Panc1 (cell line): ENCODE data around the gene CSNK2A3. TPM values are rescaled to one million over a fixed set of nuclear protein-coding genes. Genes with fewer than 3 reads are reported as not detected.

Experiments used
- ATAC-seq: fragments of 200-7000 bp; cut with Tn5 transposase; 2 replicates; pipeline ENCODE4 v1.9.1; 2020; ENCODE audit warnings: mild to moderate bottlenecking, moderate library complexity
- BruUV-seq: library from RNA; stranded (reverse); fragments of 400-500 nt; replicated peaks from 2 replicates; lab custom pipeline; 2021; lab: Mats Ljungman, UMichigan
- CTCF ChIA-PET: fragments of 300-600 bp; sonication (Branson Sonifier 250); formaldehyde crosslinking; loops from one replicate; lab custom pipeline; 2022; ENCODE audit warnings: antibody characterized with exemption; lab: Charles Lee
- POLR2A ChIA-PET: fragments of 300-600 bp; sonication (Branson Sonifier 250); formaldehyde crosslinking; loops from one replicate; lab custom pipeline; 2022; ENCODE audit warnings: antibody characterized with exemption; lab: Charles Lee
- DNase-seq: peaks from one replicate; pipeline ENCODE4 v3.0.0-alpha.2; 2010; ENCODE audit warnings: low read depth, low spot score
- H3K27ac ChIP-seq: 2 replicates; pipeline ENCODE4 v1.5.1; 2011; ENCODE audit warnings: mild to moderate bottlenecking, low read length, inconsistent platforms
- H3K27me3 ChIP-seq: fragments of 200-500 bp; sonication (Bioruptor generic); 2 replicates; pipeline ENCODE4 v1.6.0; 2014; ENCODE audit warnings: low read length, inconsistent platforms; ENCODE audit not compliant: control insufficient read depth, insufficient read depth
- H3K36me3 ChIP-seq: fragments of 200-500 bp; sonication (Bioruptor generic); 2 replicates; pipeline ENCODE4 v1.5.1; 2014; ENCODE audit warnings: inconsistent platforms, mild to moderate bottlenecking, low read length, moderate library complexity; ENCODE audit not compliant: control insufficient read depth, insufficient read depth
- H3K4me1 ChIP-seq: 2 replicates; pipeline ENCODE4 v1.5.1; 2011; ENCODE audit warnings: inconsistent platforms, mild to moderate bottlenecking, low read length, moderate library complexity; ENCODE audit not compliant: control insufficient read depth, insufficient read depth
- H3K4me3 ChIP-seq, 2 experiments: 2 replicates each; pipeline ENCODE4 v1.5.1; 2011 to 2012; ENCODE audit warnings: low read depth in 2 of 2, low read length in 2 of 2, mild to moderate bottlenecking in 2 of 2, inconsistent platforms in 1 of 2, moderate library complexity in 1 of 2
- H3K9me3 ChIP-seq: fragments of 200-500 bp; sonication (Bioruptor generic); 2 replicates; pipeline ENCODE4 v1.5.1; 2014; ENCODE audit warnings: low read depth, mild to moderate bottlenecking, inconsistent platforms, low read length, moderate library complexity; ENCODE audit not compliant: control insufficient read depth, insufficient read depth
- CTCF ChIP-seq: fragments of 450-650 bp; IDR thresholded peaks from 2 replicates; pipeline ENCODE4 v1.5.1; 2017; ENCODE audit warnings: mild to moderate bottlenecking
- POLR2AphosphoS5 ChIP-seq: IDR thresholded peaks from 2 replicates; pipeline ENCODE4 v1.6.1; 2012; ENCODE audit warnings: mild to moderate bottlenecking, low read depth, low read length, moderate library complexity
- SIN3A ChIP-seq: IDR thresholded peaks from 2 replicates; pipeline ENCODE4 v1.6.1; 2012; ENCODE audit warnings: low read depth, mild to moderate bottlenecking, low read length, moderate library complexity, borderline replicate concordance; ENCODE audit not compliant: insufficient read depth
- TCF7L2 ChIP-seq: IDR thresholded peaks from 2 replicates; pipeline ENCODE4 v1.6.1; 2011; ENCODE audit warnings: mild to moderate bottlenecking, low read depth, low read length, inconsistent platforms
- in situ Hi-C: cut with HindIII; loops from 2 replicates; pipeline ENCODE4 v1.10.0; 2016; ENCODE audit warnings: low sequenced_read_pairs, low pct_unique_long_range_greater_than_20kb
- intact Hi-C: fragments of 100-400 bp; cut with micrococcal nuclease; formaldehyde crosslinking; loops from one replicate; pipeline ENCODE4 v1.10.0; 2022; ENCODE audit not compliant: unreplicated experiment
- total RNA-seq: library from RNA; stranded (reverse); gene quantifications from one replicate; pipeline ENCODE4 v1.2.1, GENCODE V29; 2021; ENCODE audit not compliant: unreplicated experiment
- TF ChIP-seq, protein P1 (sequence below), 2 experiments: IDR thresholded peaks; 2 replicates each; pipeline ENCODE4 v1.6.1; 2011 to 2012; ENCODE audit warnings: low read depth in 2 of 2, control low read depth in 1 of 2, low read length in 1 of 2, mild to moderate bottlenecking in 1 of 2, moderate library complexity in 1 of 2; ENCODE audit not compliant: insufficient read depth in 1 of 2

The CSNK2A3 gene
- total RNA-seq, 1 experiment from 2014 or later: 2.6 TPM

DNA sequence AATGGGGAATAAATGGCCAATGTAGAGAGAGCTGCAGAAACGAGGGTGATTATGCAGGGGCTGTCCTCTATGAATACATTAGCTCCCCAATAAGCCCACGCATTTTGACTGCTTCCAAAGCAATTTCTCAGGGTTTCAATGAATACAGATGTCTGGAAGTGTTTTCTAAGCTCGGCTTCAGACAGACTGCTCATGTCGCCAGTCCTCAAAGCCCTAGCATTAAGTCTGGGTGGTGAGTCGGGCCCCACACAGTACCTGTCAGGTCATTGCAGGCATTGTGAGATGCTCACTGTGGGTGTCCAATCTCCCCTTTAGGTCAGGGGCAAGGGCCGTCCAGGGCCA lies 17.9 kb upstream of the CSNK2A3 start:
- no peaks in the 10 kb centered on the region for H3K4me1 ChIP-seq
- no peaks in the 10 kb centered on the region for H3K27me3 ChIP-seq
- H3K9me3 ChIP-seq: no peaks in the 10 kb centered on the region
- DNase-seq (no peak), ATAC-seq (no peak)
- in situ Hi-C loops: no loop called here
- TF ChIP-seq CTCF (no peak), SIN3A (no peak), TCF7L2 (no peak), POLR2AphosphoS5 (no peak)
- TF ChIP-seq, protein P1, sequence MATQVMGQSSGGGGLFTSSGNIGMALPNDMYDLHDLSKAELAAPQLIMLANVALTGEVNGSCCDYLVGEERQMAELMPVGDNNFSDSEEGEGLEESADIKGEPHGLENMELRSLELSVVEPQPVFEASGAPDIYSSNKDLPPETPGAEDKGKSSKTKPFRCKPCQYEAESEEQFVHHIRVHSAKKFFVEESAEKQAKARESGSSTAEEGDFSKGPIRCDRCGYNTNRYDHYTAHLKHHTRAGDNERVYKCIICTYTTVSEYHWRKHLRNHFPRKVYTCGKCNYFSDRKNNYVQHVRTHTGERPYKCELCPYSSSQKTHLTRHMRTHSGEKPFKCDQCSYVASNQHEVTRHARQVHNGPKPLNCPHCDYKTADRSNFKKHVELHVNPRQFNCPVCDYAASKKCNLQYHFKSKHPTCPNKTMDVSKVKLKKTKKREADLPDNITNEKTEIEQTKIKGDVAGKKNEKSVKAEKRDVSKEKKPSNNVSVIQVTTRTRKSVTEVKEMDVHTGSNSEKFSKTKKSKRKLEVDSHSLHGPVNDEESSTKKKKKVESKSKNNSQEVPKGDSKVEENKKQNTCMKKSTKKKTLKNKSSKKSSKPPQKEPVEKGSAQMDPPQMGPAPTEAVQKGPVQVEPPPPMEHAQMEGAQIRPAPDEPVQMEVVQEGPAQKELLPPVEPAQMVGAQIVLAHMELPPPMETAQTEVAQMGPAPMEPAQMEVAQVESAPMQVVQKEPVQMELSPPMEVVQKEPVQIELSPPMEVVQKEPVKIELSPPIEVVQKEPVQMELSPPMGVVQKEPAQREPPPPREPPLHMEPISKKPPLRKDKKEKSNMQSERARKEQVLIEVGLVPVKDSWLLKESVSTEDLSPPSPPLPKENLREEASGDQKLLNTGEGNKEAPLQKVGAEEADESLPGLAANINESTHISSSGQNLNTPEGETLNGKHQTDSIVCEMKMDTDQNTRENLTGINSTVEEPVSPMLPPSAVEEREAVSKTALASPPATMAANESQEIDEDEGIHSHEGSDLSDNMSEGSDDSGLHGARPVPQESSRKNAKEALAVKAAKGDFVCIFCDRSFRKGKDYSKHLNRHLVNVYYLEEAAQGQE (IDR thresholded peaks at IDR 0.05; ENCODE audit: insufficient read depth in 1 of 2, low read depth in 2 of 2, low read length in 1 of 2): no peak
- no peak overlapping the region for H3K4me3 ChIP-seq
- H3K36me3 ChIP-seq: no peaks in the 10 kb centered on the region
- ChIA-PET POLR2A (no interaction called here), CTCF (no interaction called here)
- intact Hi-C loops: no loop called here
- no TSS peak for BruUV-seq
- no peak overlapping the region for H3K27ac ChIP-seq

DNA sequence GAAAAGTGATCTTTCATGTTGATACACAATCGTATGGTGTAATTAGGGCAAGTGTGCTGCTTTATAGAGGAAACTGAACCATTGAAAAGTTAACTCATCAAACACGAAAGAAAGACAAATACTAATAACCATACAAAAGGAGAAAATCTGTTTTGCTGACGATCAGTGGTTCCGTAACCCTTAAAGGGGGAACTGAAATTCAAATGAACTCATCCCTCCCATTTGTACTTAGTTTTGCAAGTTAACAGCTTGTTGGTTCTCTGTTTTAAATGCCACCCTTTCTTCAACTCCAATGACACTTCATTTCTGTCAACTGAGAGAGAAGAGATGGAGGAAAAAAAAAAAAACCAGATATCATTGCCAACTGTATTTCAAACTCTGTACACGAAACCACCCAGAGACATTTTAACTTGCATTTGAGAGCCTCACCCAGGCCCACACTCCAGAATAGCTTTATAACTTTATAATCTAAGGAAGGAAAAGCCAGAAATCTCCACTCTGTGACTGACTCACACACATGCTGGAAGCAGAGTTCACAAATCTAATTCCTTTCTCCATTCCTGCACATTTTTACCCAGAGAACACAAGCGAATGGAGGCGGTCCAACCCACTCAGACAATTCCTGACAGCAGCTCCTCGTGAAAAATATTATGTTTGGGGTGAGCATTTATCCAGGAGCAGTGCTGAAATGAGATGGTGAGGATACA lies 17.4 kb upstream of the CSNK2A3 start:
- in situ Hi-C loops: no loop called here
- no peaks in the 10 kb centered on the region for H3K9me3 ChIP-seq
- H3K27ac ChIP-seq: no peak overlapping the region
- DNase-seq: no peak
- CTCF ChIA-PET: no interaction called here
- TF ChIP-seq CTCF: no peak
- H3K36me3 ChIP-seq: no peaks in the 10 kb centered on the region
- no TSS peak for BruUV-seq
- no peaks in the 10 kb centered on the region for H3K4me1 ChIP-seq
- ATAC-seq: no peak
- intact Hi-C loops: no loop called here
- POLR2A ChIA-PET: interaction anchor here (0.5 kb wide), 1 partner anchor 261 kb away, joined by 4 read pairs; no protein-coding TSS in a partner anchor
- no peak overlapping the region for H3K4me3 ChIP-seq
- H3K27me3 ChIP-seq: no peaks in the 10 kb centered on the region
